GM06990 (cell line): ENCODE data around the gene ANKRD24.
"Not testable (repeated sequence)": the region's sequence is repeated elsewhere in the genome, so short reads cannot be mapped to it uniquely, and the experiment has no call there.

Source experiments
- DNase-seq: peaks from one replicate; pipeline ENCODE4 v3.0.0-alpha.2; 2011; ENCODE audit not compliant: insufficient read length; ENCODE audit errors: extremely low read depth
- H3K27me3 ChIP-seq: replicated peaks from 2 replicates; pipeline ENCODE4 v1.6.0; 2011; ENCODE audit warnings: low read length; ENCODE audit not compliant: control insufficient read depth, insufficient read depth
- H3K36me3 ChIP-seq: 2 replicates; pipeline ENCODE4 v1.5.1; 2011; ENCODE audit warnings: low read length; ENCODE audit not compliant: control insufficient read depth, insufficient read depth
- H3K4me3 ChIP-seq: replicated peaks from 2 replicates; pipeline ENCODE4 v1.5.1; 2011; ENCODE audit warnings: low read depth, mild to moderate bottlenecking, control low read depth, low read length
- TF ChIP-seq, protein P1 (sequence below): IDR thresholded peaks from 2 replicates; pipeline ENCODE4 v1.5.1; 2011; ENCODE audit warnings: low read length, control low read depth, mild to moderate bottlenecking, inconsistent platforms; ENCODE audit not compliant: insufficient read depth, poor library complexity, severe bottlenecking

Gene ANKRD24

DNA sequence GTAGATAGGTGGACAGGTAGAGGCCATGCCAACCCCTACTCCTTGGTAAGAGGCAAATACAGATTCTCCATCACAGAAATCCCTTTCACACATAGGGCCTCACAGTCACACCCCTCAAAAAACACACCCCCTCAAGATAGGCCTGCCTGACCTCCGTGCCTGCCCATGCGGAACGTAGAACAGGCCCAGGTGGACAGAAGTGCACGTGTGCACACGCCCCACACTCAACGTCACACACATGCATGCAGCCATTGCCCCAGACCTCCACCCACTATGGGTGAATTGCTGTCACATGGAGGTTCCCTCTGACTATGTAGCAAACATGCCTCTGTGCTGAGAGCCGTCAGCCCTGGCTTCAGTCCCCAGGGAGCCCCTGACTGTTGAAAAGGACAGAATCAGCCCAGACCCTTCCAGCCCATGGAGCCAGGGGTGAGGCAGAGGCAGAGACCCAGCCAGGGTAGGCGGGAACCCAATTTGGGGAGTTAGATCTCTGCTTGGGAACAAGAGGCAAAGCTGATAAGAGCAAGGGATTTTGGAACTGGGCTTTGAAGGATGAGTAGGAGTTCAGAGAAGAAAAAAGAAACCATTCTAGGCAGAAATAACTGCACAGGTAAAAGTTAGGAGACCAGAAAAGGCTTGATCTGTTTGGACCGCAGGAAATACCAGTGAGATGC lies 3.1 kb downstream of the ANKRD24 start:
- no peak for DNase-seq
- TF ChIP-seq, protein P1, sequence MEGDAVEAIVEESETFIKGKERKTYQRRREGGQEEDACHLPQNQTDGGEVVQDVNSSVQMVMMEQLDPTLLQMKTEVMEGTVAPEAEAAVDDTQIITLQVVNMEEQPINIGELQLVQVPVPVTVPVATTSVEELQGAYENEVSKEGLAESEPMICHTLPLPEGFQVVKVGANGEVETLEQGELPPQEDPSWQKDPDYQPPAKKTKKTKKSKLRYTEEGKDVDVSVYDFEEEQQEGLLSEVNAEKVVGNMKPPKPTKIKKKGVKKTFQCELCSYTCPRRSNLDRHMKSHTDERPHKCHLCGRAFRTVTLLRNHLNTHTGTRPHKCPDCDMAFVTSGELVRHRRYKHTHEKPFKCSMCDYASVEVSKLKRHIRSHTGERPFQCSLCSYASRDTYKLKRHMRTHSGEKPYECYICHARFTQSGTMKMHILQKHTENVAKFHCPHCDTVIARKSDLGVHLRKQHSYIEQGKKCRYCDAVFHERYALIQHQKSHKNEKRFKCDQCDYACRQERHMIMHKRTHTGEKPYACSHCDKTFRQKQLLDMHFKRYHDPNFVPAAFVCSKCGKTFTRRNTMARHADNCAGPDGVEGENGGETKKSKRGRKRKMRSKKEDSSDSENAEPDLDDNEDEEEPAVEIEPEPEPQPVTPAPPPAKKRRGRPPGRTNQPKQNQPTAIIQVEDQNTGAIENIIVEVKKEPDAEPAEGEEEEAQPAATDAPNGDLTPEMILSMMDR, result no peak
- Histone ChIP-seq H3K36me3 (no peaks in the 10 kb centered on the region), H3K27me3 (no peaks in the 10 kb centered on the region), H3K4me3 (no peak overlapping the region)

DNA sequence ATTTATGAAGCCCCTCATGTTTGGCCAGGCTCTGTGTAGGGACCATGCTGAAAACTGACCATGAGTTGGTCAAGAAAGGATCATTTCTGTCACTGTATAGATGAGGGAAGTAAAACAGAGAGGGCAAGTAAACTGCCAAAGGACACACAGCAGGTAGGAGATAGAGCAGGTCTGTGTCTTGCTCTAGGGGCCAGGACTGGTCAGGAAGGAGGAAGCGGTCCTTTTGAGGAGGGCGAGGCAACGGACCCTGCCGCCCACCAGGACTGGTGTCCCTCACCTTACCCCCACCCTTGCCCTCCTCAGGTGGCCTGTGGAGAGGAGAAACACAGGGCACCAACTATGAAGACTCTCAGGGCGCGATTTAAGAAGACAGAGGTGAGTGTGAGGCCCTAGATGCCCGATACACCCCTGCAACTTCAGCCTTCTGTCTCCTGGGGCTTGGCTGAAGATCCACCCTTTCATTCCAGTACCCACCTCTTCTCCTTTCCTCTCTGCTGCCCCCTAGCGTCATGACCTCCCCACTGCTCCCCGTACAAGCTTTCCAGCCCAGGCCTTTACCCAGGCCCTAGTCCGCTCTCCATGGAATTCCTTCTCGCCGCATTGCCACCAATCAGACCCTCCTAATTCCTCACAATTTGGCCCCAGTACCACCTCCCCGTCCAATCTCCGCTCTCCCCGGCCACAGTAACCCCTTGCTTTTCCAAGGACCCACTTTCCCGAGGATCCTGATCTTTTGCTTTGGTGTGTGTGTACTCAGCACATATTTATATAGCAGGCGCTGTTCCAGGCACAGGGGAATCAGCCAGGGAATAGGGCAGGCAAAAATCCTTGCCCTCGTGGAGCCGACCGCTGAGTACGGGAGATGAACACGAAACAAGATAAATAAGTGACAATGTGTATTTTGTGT lies 3.9 kb downstream of the ANKRD24 start:
- no peaks in the 10 kb centered on the region for H3K36me3 ChIP-seq
- no peaks in the 10 kb centered on the region for H3K27me3 ChIP-seq
- TF ChIP-seq, protein P1, result peak; percentile 91
- DNase-seq, result no peak
- no peak overlapping the region for H3K4me3 ChIP-seq

DNA sequence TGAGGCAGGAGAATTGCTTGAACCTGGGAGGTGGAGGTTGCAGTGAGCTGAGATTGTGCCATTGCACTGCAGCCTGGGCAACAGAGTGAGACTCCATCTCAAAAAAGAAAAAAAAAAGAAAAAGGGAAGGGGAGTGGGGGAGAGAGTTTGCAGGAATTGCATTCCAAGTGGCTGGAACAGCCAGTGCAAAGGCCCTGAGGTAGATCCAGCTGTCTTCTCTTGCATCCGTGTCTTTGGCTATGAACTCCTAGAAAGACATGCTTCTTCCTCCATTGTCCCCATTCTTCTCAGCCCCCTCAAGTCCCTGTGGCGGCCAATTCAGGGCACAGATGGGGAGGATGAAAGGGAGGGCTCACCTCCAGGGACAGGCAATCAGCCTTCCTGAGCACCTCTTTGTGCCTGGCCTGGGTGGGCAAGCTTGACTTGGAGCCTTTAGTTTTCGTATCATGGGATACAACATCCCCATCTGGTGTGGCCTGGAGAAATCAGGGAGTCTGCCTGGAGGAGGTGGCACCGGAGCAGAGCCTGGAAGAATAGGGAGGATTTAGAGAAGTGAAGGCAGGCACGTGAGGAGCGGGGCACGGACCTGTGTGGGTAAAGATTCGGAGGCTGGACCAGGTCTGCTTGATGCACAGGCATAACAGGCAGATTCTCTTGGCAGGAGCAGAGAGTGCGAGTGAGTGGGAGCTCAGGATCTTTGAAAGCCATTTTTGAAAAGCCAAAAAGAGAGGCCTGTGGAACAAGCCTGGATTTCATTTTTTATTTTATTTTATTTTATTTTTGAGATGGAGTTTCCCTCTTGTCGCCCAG lies 5.0 kb downstream of the ANKRD24 start:
- TF ChIP-seq, protein P1, result no peak
- no peak for DNase-seq
- H3K4me3 ChIP-seq, result no peak overlapping the region
- no peaks in the 10 kb centered on the region for H3K27me3 ChIP-seq
- no peaks in the 10 kb centered on the region for H3K36me3 ChIP-seq

DNA sequence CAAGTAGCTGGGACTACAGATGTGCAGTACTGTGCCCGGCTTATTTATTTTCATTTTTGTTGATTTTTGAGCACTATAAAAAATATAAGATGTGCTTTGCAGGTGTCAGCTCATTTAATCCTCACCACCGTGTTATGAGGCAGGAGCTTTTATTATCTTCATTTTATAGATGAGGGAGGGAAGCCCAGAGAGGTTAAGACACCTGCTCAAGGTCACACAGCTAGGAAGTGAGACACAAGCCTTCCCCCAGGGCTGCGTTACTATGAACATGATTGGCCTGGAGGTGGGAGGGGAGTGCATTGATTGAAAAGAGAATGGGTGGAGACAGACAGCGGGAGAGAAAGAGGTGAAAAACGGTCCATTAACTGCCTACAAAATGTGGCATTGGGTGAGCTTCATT lies 7.2 kb downstream of the ANKRD24 start:
- Histone ChIP-seq H3K27me3 (no peaks in the 10 kb centered on the region), H3K36me3 (no peaks in the 10 kb centered on the region), H3K4me3 (no peak overlapping the region)
- TF ChIP-seq, protein P1, result no peak
- DNase-seq, result no peak

DNA sequence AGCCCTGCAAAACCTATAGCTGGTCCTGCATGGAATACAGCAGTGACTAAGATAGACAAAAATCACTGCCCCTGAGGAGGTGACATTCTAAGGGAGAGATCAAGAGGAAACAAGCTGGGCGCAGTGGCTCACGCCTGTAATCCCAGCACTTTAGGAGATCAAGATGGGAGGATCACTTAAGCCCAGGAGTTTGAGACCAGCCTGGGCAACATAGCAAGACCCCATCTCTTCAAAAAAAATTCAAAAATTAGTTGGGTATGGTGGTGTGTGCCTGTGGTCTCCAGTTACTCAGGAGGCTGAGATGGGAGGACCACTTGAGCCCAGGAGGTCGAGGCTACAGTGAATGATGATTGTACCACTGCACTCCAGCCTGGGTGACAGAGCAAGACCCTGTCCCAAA lies 10.0 kb downstream of the ANKRD24 start:
- H3K36me3 ChIP-seq, H3K27me3 ChIP-seq: not testable (repeated sequence)

DNA sequence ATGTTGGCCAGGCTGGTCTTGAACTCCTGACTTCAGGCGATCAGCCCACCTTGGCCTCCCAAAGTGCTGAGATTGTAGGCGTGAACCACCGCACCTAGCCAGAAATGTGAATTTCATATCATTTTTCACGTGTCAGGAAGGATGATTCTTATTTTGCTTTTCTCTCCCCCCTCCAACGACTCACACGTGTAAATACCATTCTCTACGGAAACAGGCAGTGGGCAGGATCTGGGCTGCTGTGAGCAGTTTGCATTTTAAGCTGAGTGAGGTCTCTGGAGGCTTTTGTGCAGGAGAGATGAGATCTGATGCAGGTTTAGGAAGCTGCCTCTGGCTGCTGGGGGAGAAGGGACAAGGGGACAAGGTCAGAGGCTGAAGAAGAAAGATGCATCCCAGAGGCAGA lies 11.9 kb downstream of the ANKRD24 start:
- no peaks in the 10 kb centered on the region for H3K36me3 ChIP-seq
- TF ChIP-seq, protein P1, result no peak
- no peak for DNase-seq
- no peak overlapping the region for H3K4me3 ChIP-seq
- no peaks in the 10 kb centered on the region; the same call in 1 of the 2 replicates for H3K27me3 ChIP-seq

More for the DNA sequence above, 10.0 kb downstream of the ANKRD24 start:
- not testable (repeated sequence) for DNase-seq, H3K4me3 ChIP-seq
